Panc1 (cell line): ENCODE measurements around the gene KCTD15. TPM values are rescaled to one million over a fixed set of nuclear protein-coding genes. Genes with fewer than 3 reads are reported as not detected.

Experiments used
- ATAC-seq: fragments of 200-7000 bp; cut with Tn5 transposase; 2 replicates; pipeline ENCODE4 v1.9.1; 2020; ENCODE audit warnings: mild to moderate bottlenecking, moderate library complexity
- BruUV-seq: library from RNA; stranded (reverse); fragments of 400-500 nt; replicated peaks from 2 replicates; lab custom pipeline; 2021; lab: Mats Ljungman, UMichigan
- CTCF ChIA-PET: fragments of 300-600 bp; sonication (Branson Sonifier 250); formaldehyde crosslinking; loops from one replicate; lab custom pipeline; 2022; ENCODE audit warnings: antibody characterized with exemption; lab: Charles Lee
- POLR2A ChIA-PET: fragments of 300-600 bp; sonication (Branson Sonifier 250); formaldehyde crosslinking; loops from one replicate; lab custom pipeline; 2022; ENCODE audit warnings: antibody characterized with exemption; lab: Charles Lee
- DNase-seq: peaks from one replicate; pipeline ENCODE4 v3.0.0-alpha.2; 2010; ENCODE audit warnings: low read depth, low spot score
- H3K27ac ChIP-seq: 2 replicates; pipeline ENCODE4 v1.5.1; 2011; ENCODE audit warnings: mild to moderate bottlenecking, low read length, inconsistent platforms
- H3K27me3 ChIP-seq: fragments of 200-500 bp; sonication (Bioruptor generic); 2 replicates; pipeline ENCODE4 v1.6.0; 2014; ENCODE audit warnings: low read length, inconsistent platforms; ENCODE audit not compliant: control insufficient read depth, insufficient read depth
- H3K36me3 ChIP-seq: fragments of 200-500 bp; sonication (Bioruptor generic); 2 replicates; pipeline ENCODE4 v1.5.1; 2014; ENCODE audit warnings: inconsistent platforms, mild to moderate bottlenecking, low read length, moderate library complexity; ENCODE audit not compliant: control insufficient read depth, insufficient read depth
- H3K4me1 ChIP-seq: 2 replicates; pipeline ENCODE4 v1.5.1; 2011; ENCODE audit warnings: inconsistent platforms, mild to moderate bottlenecking, low read length, moderate library complexity; ENCODE audit not compliant: control insufficient read depth, insufficient read depth
- H3K4me3 ChIP-seq, 2 experiments: 2 replicates each; pipeline ENCODE4 v1.5.1; 2011 to 2012; ENCODE audit warnings: low read depth in 2 of 2, low read length in 2 of 2, mild to moderate bottlenecking in 2 of 2, inconsistent platforms in 1 of 2, moderate library complexity in 1 of 2
- H3K9me3 ChIP-seq: fragments of 200-500 bp; sonication (Bioruptor generic); 2 replicates; pipeline ENCODE4 v1.5.1; 2014; ENCODE audit warnings: low read depth, mild to moderate bottlenecking, inconsistent platforms, low read length, moderate library complexity; ENCODE audit not compliant: control insufficient read depth, insufficient read depth
- CTCF ChIP-seq: fragments of 450-650 bp; IDR thresholded peaks from 2 replicates; pipeline ENCODE4 v1.5.1; 2017; ENCODE audit warnings: mild to moderate bottlenecking
- POLR2AphosphoS5 ChIP-seq: IDR thresholded peaks from 2 replicates; pipeline ENCODE4 v1.6.1; 2012; ENCODE audit warnings: mild to moderate bottlenecking, low read depth, low read length, moderate library complexity
- REST ChIP-seq, 2 experiments: IDR thresholded peaks; 2 replicates each; pipeline ENCODE4 v1.6.1; 2011 to 2012; ENCODE audit warnings: low read depth in 2 of 2, control low read depth in 1 of 2, low read length in 1 of 2, mild to moderate bottlenecking in 1 of 2, moderate library complexity in 1 of 2; ENCODE audit not compliant: insufficient read depth in 1 of 2
- SIN3A ChIP-seq: IDR thresholded peaks from 2 replicates; pipeline ENCODE4 v1.6.1; 2012; ENCODE audit warnings: low read depth, mild to moderate bottlenecking, low read length, moderate library complexity, borderline replicate concordance; ENCODE audit not compliant: insufficient read depth
- TCF7L2 ChIP-seq: IDR thresholded peaks from 2 replicates; pipeline ENCODE4 v1.6.1; 2011; ENCODE audit warnings: mild to moderate bottlenecking, low read depth, low read length, inconsistent platforms
- in situ Hi-C: cut with HindIII; loops from 2 replicates; pipeline ENCODE4 v1.10.0; 2016; ENCODE audit warnings: low sequenced_read_pairs, low pct_unique_long_range_greater_than_20kb
- intact Hi-C: fragments of 100-400 bp; cut with micrococcal nuclease; formaldehyde crosslinking; loops from one replicate; pipeline ENCODE4 v1.10.0; 2022; ENCODE audit not compliant: unreplicated experiment
- total RNA-seq: library from RNA; stranded (reverse); gene quantifications from one replicate; pipeline ENCODE4 v1.2.1, GENCODE V29; 2021; ENCODE audit not compliant: unreplicated experiment

The KCTD15 gene
- total RNA-seq, 1 experiment from 2014 or later, result 27.8 TPM

- no peak for DNase-seq
- no peaks in the 10 kb centered on the region for H3K4me1 ChIP-seq
- 0 out of 2 replicates have a peak, but pooled peaks cover 3% of the 10 kb centered on the region for H3K36me3 ChIP-seq
- no peaks in the 10 kb centered on the region for H3K27me3 ChIP-seq
- no peak overlapping the region for H3K27ac ChIP-seq
- intact Hi-C loops (no loop called here), in situ Hi-C loops (no loop called here)
- ChIA-PET CTCF (interaction anchor here (0.5 kb wide), 1 partner anchor 40 kb away, joined by 9 read pairs; no protein-coding TSS in a partner anchor), POLR2A (interaction anchor here (0.6 kb wide), 1 partner anchor 39 kb away, joined by 4 read pairs; no protein-coding TSS in a partner anchor)
- no peaks in the 10 kb centered on the region for H3K9me3 ChIP-seq
- no peak for TF ChIP-seq REST (IDR thresholded peaks at IDR 0.05; ENCODE audit: insufficient read depth in 1 of 2, low read depth in 2 of 2, low read length in 1 of 2)
- BruUV-seq, result no TSS peak
- no peak overlapping the region for H3K4me3 ChIP-seq
- no peak for ATAC-seq
Observed at GRCh38 chr19:33804021-33804799, 7.5 kb downstream of the KCTD15 start.

GRCh38 chr19:33805313-33805712, 8.6 kb downstream of the KCTD15 start:
- intact Hi-C loops, result no loop called here
- in situ Hi-C loops, result no loop called here
- DNase-seq (no peak), ATAC-seq (no peak)
- 0 out of 2 replicates have a peak, but pooled peaks cover 3% of the 10 kb centered on the region for H3K36me3 ChIP-seq
- BruUV-seq, result no TSS peak
- H3K27me3 ChIP-seq, result no peaks in the 10 kb centered on the region
- H3K4me3 ChIP-seq, result no peak overlapping the region
- H3K4me1 ChIP-seq, result no peaks in the 10 kb centered on the region
- CTCF ChIA-PET, result no interaction called here
- POLR2A ChIA-PET, result interaction anchor here (0.6 kb wide), 1 partner anchor 38 kb away, joined by 4 read pairs; no protein-coding TSS in a partner anchor
- H3K9me3 ChIP-seq, result no peaks in the 10 kb centered on the region
- H3K27ac ChIP-seq, result no peak overlapping the region
- TF ChIP-seq SIN3A (no peak), CTCF (no peak), TCF7L2 (no peak), POLR2AphosphoS5 (no peak), REST (IDR thresholded peaks at IDR 0.05; ENCODE audit: insufficient read depth in 1 of 2, low read depth in 2 of 2, low read length in 1 of 2) (no peak)
